ENCODE data around the gene CSNK1G2. TPM values are rescaled to one million over a fixed set of nuclear protein-coding genes. Genes with fewer than 3 reads are reported as not detected.

Gene CSNK1G2
- total and polyA plus RNA-seq, 2 of the 13 experiments (the other 11 are each of a cell fraction or from before 2014, with no cell fraction given): 53.8 to 72.5 TPM

- TF ChIP-seq ATF7-NPFF (CRISPR knock-in tag; IDR thresholded peaks at IDR 0.05; ENCODE audit: low read depth) (0 out of 2 replicates have a peak, but pooled peaks have one; percentile 43), HNF4A (CRISPR knock-in tag; IDR thresholded peaks at IDR 0.05) (peak; percentile 9; the same call in 1 of the 2 replicates), NR2F6 (IDR thresholded peaks at IDR 0.05) (no peak), NR2F6 (CRISPR knock-in tag; IDR thresholded peaks at IDR 0.05) (peak; percentile 66; the same call in 1 of the 2 replicates), HOXA3 (CRISPR knock-in tag; IDR thresholded peaks at IDR 0.05) (peak; percentile 29; the same call in 1 of the 2 replicates), ZEB1 (IDR thresholded peaks at IDR 0.05; ENCODE audit: insufficient replicate concordance, low read depth) (peak; percentile 9), SAP130 (CRISPR knock-in tag; IDR thresholded peaks at IDR 0.05; ENCODE audit: low read depth) (peak; percentile 72; the same call in 1 of the 2 replicates), ELK4 (CRISPR knock-in tag; IDR thresholded peaks at IDR 0.05; ENCODE audit: borderline replicate concordance) (no peak), RFX5 (IDR thresholded peaks at IDR 0.05; ENCODE audit: low read depth, low read length) (no peak), ZNF350 (CRISPR knock-in tag; IDR thresholded peaks at IDR 0.05; ENCODE audit: borderline replicate concordance, low read depth) (peak; percentile 60; the same call in 1 of the 2 replicates), ELF1 (CRISPR knock-in tag; IDR thresholded peaks at IDR 0.05) (0 out of 2 replicates have a peak, but pooled peaks have one; percentile 22), ZFP82 (CRISPR knock-in tag; IDR thresholded peaks at IDR 0.05; ENCODE audit: borderline replicate concordance) (no peak), NFIB (CRISPR knock-in tag; IDR thresholded peaks at IDR 0.05; ENCODE audit: borderline replicate concordance) (no peak), SYNCRIP (IDR thresholded peaks at IDR 0.05; ENCODE audit: insufficient read depth, low read depth, low read length) (no peak), POGZ (CRISPR knock-in tag; IDR thresholded peaks at IDR 0.05) (0 out of 2 replicates have a peak, but pooled peaks have one; percentile 8), SRY (CRISPR knock-in tag; IDR thresholded peaks at IDR 0.05) (peak; percentile 64; the same call in 1 of the 2 replicates), IRF2 (CRISPR knock-in tag; IDR thresholded peaks at IDR 0.05) (0 out of 2 replicates have a peak, but pooled peaks have one; percentile 16), ERF (CRISPR knock-in tag; IDR thresholded peaks at IDR 0.05) (0 out of 2 replicates have a peak, but pooled peaks have one; percentile 44), NCOA2 (CRISPR knock-in tag; IDR thresholded peaks at IDR 0.05) (0 out of 2 replicates have a peak, but pooled peaks have one; percentile 8), LCORL (IDR thresholded peaks at IDR 0.05) (no peak), LCORL (CRISPR knock-in tag; IDR thresholded peaks at IDR 0.05) (peak; percentile 74)
- TF ChIP-seq, protein P1, sequence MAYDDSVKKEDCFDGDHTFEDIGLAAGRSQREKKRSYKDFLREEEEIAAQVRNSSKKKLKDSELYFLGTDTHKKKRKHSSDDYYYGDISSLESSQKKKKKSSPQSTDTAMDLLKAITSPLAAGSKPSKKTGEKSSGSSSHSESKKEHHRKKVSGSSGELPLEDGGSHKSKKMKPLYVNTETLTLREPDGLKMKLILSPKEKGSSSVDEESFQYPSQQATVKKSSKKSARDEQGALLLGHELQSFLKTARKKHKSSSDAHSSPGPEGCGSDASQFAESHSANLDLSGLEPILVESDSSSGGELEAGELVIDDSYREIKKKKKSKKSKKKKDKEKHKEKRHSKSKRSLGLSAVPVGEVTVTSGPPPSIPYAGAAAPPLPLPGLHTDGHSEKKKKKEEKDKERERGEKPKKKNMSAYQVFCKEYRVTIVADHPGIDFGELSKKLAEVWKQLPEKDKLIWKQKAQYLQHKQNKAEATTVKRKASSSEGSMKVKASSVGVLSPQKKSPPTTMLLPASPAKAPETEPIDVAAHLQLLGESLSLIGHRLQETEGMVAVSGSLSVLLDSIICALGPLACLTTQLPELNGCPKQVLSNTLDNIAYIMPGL (CRISPR knock-in tag; IDR thresholded peaks at IDR 0.05; ENCODE audit: borderline replicate concordance in 1 of 2, low read depth in 1 of 2): peak; percentile 72 to 81
- TF ChIP-seq, protein P2, sequence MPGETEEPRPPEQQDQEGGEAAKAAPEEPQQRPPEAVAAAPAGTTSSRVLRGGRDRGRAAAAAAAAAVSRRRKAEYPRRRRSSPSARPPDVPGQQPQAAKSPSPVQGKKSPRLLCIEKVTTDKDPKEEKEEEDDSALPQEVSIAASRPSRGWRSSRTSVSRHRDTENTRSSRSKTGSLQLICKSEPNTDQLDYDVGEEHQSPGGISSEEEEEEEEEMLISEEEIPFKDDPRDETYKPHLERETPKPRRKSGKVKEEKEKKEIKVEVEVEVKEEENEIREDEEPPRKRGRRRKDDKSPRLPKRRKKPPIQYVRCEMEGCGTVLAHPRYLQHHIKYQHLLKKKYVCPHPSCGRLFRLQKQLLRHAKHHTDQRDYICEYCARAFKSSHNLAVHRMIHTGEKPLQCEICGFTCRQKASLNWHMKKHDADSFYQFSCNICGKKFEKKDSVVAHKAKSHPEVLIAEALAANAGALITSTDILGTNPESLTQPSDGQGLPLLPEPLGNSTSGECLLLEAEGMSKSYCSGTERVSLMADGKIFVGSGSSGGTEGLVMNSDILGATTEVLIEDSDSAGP (CRISPR knock-in tag; IDR thresholded peaks at IDR 0.05; ENCODE audit: borderline replicate concordance): peak; percentile 54; the same call in 1 of the 2 replicates
- TF ChIP-seq, protein P3, sequence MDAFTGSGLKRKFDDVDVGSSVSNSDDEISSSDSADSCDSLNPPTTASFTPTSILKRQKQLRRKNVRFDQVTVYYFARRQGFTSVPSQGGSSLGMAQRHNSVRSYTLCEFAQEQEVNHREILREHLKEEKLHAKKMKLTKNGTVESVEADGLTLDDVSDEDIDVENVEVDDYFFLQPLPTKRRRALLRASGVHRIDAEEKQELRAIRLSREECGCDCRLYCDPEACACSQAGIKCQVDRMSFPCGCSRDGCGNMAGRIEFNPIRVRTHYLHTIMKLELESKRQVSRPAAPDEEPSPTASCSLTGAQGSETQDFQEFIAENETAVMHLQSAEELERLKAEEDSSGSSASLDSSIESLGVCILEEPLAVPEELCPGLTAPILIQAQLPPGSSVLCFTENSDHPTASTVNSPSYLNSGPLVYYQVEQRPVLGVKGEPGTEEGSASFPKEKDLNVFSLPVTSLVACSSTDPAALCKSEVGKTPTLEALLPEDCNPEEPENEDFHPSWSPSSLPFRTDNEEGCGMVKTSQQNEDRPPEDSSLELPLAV (CRISPR knock-in tag; conservative IDR thresholded peaks at IDR 0.05; ENCODE audit: low read depth): no peak
Measured at GRCh38 chr19:1929021-1929742, 11.8 kb upstream of the CSNK1G2 start (continued).
